Measurements from ENCODE around the gene SDCBP2. TPM values are rescaled to one million over a fixed set of nuclear protein-coding genes. Genes with fewer than 3 reads are reported as not detected.

Gene SDCBP2
- total and polyA plus RNA-seq, 11 donors, result 0.65 to 4.2 (median 2.1) TPM

- intact Hi-C loops (cut with DNase I), result loop anchor here in 2 of 10 donors (5.0 kb wide), 3 partner anchors 35 to 55 kb away; partner anchors contain the start of gene FKBP1A (in 1 of the 2)
- Histone ChIP-seq H3K36me3 (peaks cover 0 to 11% (median 4%) of the 10 kb centered on the region in 9 donors), H3K27me3 (no peaks in the 10 kb centered on the region), H3K4me3 (peak overlapping the region in 3 of 12 donors; percentile 6 to 13 (median 10)), H3K4me1 (peaks cover 9 to 50% (median 28%) of the 10 kb centered on the region in 12 donors), H3K27ac (peak overlapping the region; percentile 65 to 85 (median 75)), H3K9me3 (no peaks in the 10 kb centered on the region)
- DNase-seq (peak; percentile 87 to 91 (median 89)), ATAC-seq (peak; percentile 91 to 97 (median 94))
- 22 to 35% (median 24%) methylated on average over 14 of the region's 14 CpGs for WGBS, 4 donors
- TF ChIP-seq, protein P1, sequence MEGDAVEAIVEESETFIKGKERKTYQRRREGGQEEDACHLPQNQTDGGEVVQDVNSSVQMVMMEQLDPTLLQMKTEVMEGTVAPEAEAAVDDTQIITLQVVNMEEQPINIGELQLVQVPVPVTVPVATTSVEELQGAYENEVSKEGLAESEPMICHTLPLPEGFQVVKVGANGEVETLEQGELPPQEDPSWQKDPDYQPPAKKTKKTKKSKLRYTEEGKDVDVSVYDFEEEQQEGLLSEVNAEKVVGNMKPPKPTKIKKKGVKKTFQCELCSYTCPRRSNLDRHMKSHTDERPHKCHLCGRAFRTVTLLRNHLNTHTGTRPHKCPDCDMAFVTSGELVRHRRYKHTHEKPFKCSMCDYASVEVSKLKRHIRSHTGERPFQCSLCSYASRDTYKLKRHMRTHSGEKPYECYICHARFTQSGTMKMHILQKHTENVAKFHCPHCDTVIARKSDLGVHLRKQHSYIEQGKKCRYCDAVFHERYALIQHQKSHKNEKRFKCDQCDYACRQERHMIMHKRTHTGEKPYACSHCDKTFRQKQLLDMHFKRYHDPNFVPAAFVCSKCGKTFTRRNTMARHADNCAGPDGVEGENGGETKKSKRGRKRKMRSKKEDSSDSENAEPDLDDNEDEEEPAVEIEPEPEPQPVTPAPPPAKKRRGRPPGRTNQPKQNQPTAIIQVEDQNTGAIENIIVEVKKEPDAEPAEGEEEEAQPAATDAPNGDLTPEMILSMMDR (IDR thresholded peaks at IDR 0.05), result no peak
- TF ChIP-seq POLR2A (IDR thresholded peaks at IDR 0.05), result no peak
Observed at GRCh38 chr20:1336699-1337367, 7.9 kb upstream of the SDCBP2 start.

GRCh38 chr20:1335961-1336698, 7.2 kb upstream of the SDCBP2 start:
- Histone ChIP-seq H3K27me3 (no peaks in the 10 kb centered on the region), H3K9me3 (no peaks in the 10 kb centered on the region), H3K4me3 (no peak overlapping the region), H3K36me3 (peaks cover 0 to 11% (median 4%) of the 10 kb centered on the region in 9 donors), H3K4me1 (peaks cover 9 to 54% (median 33%) of the 10 kb centered on the region in 12 donors), H3K27ac (peak overlapping the region; percentile 21 to 85 (median 75))
- 57 to 66% (median 58%) methylated on average over 6 of the region's 6 CpGs for WGBS, 4 donors
- ATAC-seq, result no peak
- intact Hi-C loops (cut with DNase I), result loop anchor here in 2 of 10 donors (5.0 kb wide), 3 partner anchors 36 to 56 kb away; partner anchors contain the start of gene FKBP1A (in 1 of the 2)
- TF ChIP-seq, protein P1 (IDR thresholded peaks at IDR 0.05), result no peak
- TF ChIP-seq POLR2A (IDR thresholded peaks at IDR 0.05), result no peak
- DNase-seq, result peak in 1 of 5 donors; percentile 16

GRCh38 chr20:1334761-1335160, 5.8 kb upstream of the SDCBP2 start:
- no peak overlapping the region for H3K4me3 ChIP-seq
- ATAC-seq (no peak), DNase-seq (no peak)
- no peaks in the 10 kb centered on the region for H3K9me3 ChIP-seq
- peak overlapping the region in 1 of 12 donors; percentile 79 for H3K27ac ChIP-seq
- WGBS, 4 donors, result 51 to 62% (median 59%) methylated on average over 3 of the region's 3 CpGs
- peaks cover 0 to 11% (median 4%) of the 10 kb centered on the region in 9 donors for H3K36me3 ChIP-seq
- intact Hi-C loops (cut with DNase I), result loop anchor here in 5 of 10 donors (5.0 kb wide), 4 partner anchors 38 to 58 kb away; partner anchors contain the start of gene FKBP1A (in 1 of the 5)
- TF ChIP-seq, protein P1 (IDR thresholded peaks at IDR 0.05), result no peak
- TF ChIP-seq POLR2A (IDR thresholded peaks at IDR 0.05), result no peak
- no peaks in the 10 kb centered on the region for H3K27me3 ChIP-seq
- peaks cover 14 to 68% (median 46%) of the 10 kb centered on the region in 12 donors for H3K4me1 ChIP-seq

- peaks cover 0 to 11% (median 4%) of the 10 kb centered on the region in 9 donors for H3K36me3 ChIP-seq
- H3K9me3 ChIP-seq, result no peaks in the 10 kb centered on the region
- TF ChIP-seq POLR2A (IDR thresholded peaks at IDR 0.05), result no peak
- TF ChIP-seq, protein P1 (IDR thresholded peaks at IDR 0.05), result no peak
- H3K27me3 ChIP-seq, result no peaks in the 10 kb centered on the region
- H3K4me1 ChIP-seq, result peaks cover 14 to 72% (median 49%) of the 10 kb centered on the region in 12 donors
- ATAC-seq, result no peak
- intact Hi-C loops (cut with DNase I), result loop anchor here in 3 of 10 donors (5.0 kb wide), 3 partner anchors 38 to 48 kb away; no protein-coding TSS in a partner anchor
- peak in 1 of 5 donors; percentile 11 for DNase-seq
- no peak overlapping the region for H3K4me3 ChIP-seq
- no peak overlapping the region for H3K27ac ChIP-seq
- WGBS, 4 donors, result 88 to 97% (median 96%) methylated on average over 4 of the region's 4 CpGs
Observed at GRCh38 chr20:1334370-1334731, 5.4 kb upstream of the SDCBP2 start.

Data from heart left ventricle (tissue), 16 donors.